AG04449 (cell line): ENCODE measurements around the gene SCYGR5.

Experiments
- CTCF ChIA-PET: fragments of 350-600 bp; formaldehyde crosslinking; extraction: SDS; loops from one replicate; lab custom pipeline; 2021; ENCODE audit warnings: antibody characterized with exemption; lab: Yijun Ruan, JAX
- POLR2A ChIA-PET: fragments of 400-600, 350-600 bp; formaldehyde crosslinking; extraction: SDS; loops from one replicate; lab custom pipeline; 2020; ENCODE audit warnings: antibody characterized with exemption, inconsistent platforms; lab: Yijun Ruan, JAX
- DNase-seq: peaks from one replicate; pipeline ENCODE4 v3.0.0-alpha.2; 2010; ENCODE audit warnings: low read depth, low spot score
- H3K4me3 ChIP-seq: 2 replicates; pipeline ENCODE4 v1.5.1; 2011; ENCODE audit warnings: low read depth, mild to moderate bottlenecking, control low read depth, low read length
- TF ChIP-seq, protein P1 (sequence below): IDR thresholded peaks from one replicate; pipeline ENCODE4 v1.5.1; 2011; ENCODE audit warnings: mild to moderate bottlenecking, moderate library complexity, low read length, control low read depth, inconsistent platforms; ENCODE audit not compliant: insufficient read depth; ENCODE audit errors: missing control alignments

The SCYGR5 gene

DNA sequence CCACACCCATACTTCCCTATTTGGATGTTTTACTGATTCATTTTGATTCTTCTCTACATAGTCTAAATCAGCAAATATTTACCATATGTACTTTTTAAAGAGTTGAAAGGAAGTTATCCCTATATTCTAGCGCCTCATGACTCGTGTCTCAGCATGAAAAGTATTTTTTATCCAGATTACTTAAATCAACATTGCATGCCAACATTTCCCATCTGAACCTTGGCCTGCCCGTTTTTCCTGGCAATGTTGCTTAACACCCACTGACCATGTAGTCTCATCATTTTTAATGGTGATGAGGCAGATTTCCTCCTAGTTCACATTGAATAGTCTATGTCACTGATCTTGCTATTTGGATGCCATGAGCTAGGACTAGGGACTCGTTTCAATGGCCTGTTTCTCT, 13.2 kb upstream of the SCYGR5 start:
- DNase-seq, result peak; percentile 9
- no peak overlapping the region for H3K4me3 ChIP-seq
- TF ChIP-seq, protein P1, sequence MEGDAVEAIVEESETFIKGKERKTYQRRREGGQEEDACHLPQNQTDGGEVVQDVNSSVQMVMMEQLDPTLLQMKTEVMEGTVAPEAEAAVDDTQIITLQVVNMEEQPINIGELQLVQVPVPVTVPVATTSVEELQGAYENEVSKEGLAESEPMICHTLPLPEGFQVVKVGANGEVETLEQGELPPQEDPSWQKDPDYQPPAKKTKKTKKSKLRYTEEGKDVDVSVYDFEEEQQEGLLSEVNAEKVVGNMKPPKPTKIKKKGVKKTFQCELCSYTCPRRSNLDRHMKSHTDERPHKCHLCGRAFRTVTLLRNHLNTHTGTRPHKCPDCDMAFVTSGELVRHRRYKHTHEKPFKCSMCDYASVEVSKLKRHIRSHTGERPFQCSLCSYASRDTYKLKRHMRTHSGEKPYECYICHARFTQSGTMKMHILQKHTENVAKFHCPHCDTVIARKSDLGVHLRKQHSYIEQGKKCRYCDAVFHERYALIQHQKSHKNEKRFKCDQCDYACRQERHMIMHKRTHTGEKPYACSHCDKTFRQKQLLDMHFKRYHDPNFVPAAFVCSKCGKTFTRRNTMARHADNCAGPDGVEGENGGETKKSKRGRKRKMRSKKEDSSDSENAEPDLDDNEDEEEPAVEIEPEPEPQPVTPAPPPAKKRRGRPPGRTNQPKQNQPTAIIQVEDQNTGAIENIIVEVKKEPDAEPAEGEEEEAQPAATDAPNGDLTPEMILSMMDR, result no peak
- ChIA-PET CTCF (interaction anchor here (0.7 kb wide), 1 partner anchor 248 kb away, joined by 4 read pairs; no protein-coding TSS in a partner anchor), POLR2A (no interaction called here)

DNA sequence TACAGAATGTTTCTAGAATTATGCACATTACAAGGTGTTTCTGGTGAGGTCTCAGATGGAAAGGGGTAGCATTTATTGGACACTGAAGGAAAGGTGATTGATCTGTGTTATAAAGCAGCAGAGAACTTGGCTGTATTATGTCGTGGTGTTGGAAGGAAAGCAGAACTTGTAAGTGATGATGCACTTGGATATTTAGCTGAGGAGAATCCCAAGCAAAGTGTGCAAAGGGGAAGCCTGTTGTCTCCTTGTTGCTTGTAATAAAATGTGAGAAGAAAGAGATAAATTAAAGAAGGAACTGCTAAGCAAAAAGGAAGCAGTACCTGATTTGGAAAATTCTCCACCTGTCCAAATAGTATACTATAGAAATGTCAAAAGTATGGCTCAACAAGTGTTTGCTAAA, 12.2 kb upstream of the SCYGR5 start:
- POLR2A ChIA-PET, result no interaction called here
- H3K4me3 ChIP-seq, result no peak overlapping the region
- TF ChIP-seq, protein P1, result no peak
- DNase-seq, result no peak
- CTCF ChIA-PET, result no interaction called here

DNA sequence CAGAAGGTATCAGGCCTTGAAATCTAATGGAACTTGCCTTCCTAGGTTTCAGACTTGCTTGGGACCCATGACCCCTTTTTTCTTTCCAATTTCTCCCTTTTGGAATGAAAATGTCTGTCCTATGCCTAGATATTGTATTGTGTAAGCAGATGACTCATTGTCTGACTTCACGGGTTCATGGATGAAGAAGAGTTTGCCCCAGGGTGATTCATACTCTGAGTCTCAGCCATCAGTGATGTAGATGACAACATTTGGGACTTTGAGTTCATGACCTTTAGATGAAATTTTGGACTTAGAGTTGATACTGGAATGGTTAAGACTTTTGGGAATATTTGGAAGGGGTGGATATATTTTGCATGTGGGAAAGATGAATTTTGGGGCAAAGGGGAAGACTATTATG, 11.2 kb upstream of the SCYGR5 start:
- TF ChIP-seq, protein P1, result no peak
- CTCF ChIA-PET, result no interaction called here
- no peak overlapping the region for H3K4me3 ChIP-seq
- DNase-seq, result peak; percentile 40
- POLR2A ChIA-PET, result no interaction called here

DNA sequence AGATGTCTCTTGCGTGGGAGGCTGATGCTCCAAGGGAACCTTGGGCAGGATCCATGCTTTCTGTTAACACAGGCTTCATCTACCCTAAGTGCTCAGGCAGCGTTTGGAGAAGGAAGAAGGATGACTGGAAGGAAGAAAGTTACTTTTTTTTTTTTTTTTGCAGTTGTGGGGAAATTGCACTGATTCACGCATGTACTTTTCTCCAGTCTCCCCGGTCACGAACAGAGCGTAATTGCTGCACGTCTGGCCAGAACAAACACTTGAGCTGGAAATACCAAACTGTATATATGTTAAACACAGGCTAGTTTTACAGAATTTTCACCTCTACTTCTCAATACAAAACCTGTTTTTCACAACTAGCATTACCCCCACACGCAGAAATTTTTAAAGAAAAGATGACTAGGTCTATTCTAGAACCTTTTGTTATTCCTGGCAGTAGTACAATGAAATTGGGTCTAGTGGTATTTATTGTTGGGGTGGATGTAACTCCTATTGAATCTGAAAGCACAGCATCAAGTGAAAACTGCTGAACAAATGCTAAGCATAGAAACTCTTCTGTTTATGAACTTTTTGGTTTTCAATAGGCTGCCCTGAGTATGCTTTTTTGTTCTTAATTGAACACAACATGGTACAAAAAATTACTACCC, 9.3 kb upstream of the SCYGR5 start:
- no peak overlapping the region for H3K4me3 ChIP-seq
- DNase-seq, result no peak
- POLR2A ChIA-PET, result no interaction called here
- TF ChIP-seq, protein P1, result no peak
- CTCF ChIA-PET, result interaction anchor here (0.5 to 4.1 kb wide), 18 partner anchors 8 to 394 kb away, joined by 3 to 62 read pairs (median 6); no protein-coding TSS in a partner anchor

DNA sequence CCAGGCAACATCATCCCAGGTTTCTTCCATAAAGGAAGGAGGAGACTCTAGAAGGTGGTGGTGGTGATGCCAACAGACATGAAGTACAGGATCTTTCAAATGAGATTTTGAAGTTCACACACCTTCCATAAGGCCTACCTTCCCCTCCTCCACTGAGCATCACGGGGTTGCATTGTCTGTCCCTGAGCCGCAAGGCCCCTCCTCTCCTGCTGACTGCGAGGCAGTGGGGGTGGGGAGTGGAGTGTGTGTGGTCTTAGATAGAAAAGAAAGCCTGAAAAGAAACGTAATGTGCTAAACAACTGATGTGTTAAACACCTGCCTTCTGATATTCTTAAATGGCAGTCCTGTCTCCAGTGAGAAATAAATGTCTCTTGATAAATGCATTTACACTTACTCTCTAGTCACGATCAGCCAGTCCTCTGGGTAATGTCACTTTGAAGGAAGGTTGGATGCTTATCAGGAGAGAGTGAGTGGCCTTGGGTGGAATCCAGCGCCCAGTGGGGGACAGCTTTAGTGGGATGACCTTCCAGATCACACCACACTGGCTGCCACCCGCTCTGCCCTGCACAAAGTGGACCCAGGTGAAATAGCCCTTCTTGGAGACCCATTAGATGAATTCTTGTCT, 5.5 kb upstream of the SCYGR5 start:
- POLR2A ChIA-PET, result no interaction called here
- CTCF ChIA-PET, result interaction anchor here (1.2 kb wide), 1 partner anchor 105 kb away, joined by 3 read pairs; no protein-coding TSS in a partner anchor
- TF ChIP-seq, protein P1, result no peak
- no peak for DNase-seq
- no peak overlapping the region for H3K4me3 ChIP-seq

DNA sequence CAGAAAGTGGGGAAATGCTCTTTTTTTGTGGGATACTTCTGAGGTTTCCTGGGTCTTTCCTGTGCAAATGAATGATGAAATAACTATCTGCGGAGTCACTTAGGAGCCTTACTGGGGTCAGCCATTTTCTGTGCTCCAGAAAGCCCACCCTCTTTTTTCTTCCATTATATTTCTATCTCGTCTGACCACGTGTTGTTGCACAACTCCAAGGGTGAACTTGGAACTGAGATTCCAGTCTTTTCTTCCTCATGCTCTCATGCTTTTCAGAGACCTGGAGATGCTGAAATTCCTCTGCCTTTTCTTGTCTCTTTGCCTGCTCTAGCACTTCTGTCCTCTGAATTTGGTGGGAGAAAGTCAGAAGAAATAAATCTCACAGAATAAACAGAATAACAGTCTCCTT, 4.8 kb upstream of the SCYGR5 start:
- CTCF ChIA-PET, result no interaction called here
- TF ChIP-seq, protein P1, result no peak
- no peak overlapping the region for H3K4me3 ChIP-seq
- POLR2A ChIA-PET, result no interaction called here
- DNase-seq, result no peak
